Midbrain (tissue), 1 donor: ENCODE measurements around the gene FAAH2.
"Not testable (repeated sequence)": the region's sequence is repeated elsewhere in the genome, so short reads cannot be mapped to it uniquely, and the experiment has no call there.

Experiments used
- DNase-seq: peaks from one replicate; lab custom pipeline; 2025; lab: John Stamatoyannopoulos, UW

The FAAH2 gene

DNA sequence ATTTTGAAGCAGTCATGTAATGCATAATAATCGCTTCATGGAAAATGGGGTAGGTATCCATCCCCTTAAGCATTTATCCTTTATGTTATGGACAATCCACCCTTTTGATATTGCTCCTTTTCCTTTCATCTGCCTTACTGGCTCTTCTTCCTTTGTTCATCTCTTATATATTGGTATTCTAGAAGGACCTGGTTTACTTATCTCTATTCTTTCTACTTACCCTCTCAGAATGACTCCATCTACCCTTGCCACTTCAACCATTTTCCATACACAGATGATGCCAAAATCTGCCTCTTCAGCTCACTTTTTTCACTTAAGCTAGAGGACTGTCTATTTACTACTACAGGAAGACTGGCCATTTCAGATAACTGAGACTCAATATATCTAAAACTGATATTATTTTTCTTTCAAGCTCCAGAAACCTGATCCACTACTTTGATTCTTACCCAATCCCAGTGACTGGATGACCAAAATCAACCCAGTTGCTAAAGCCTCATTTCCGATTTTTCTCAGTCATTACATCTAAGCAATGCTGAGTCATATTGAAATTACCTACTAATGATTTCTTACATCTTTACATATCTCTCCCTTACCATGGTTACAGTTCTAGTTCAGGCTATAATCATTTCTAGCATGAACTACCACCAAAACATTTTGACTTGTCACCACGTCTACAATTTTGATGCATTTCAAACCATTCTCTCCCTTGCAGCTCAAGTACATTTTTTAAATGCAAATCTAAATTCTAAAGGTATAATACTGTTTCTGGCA lies 93.7 kb downstream of the FAAH2 start:
- DNase-seq: no peak

DNA sequence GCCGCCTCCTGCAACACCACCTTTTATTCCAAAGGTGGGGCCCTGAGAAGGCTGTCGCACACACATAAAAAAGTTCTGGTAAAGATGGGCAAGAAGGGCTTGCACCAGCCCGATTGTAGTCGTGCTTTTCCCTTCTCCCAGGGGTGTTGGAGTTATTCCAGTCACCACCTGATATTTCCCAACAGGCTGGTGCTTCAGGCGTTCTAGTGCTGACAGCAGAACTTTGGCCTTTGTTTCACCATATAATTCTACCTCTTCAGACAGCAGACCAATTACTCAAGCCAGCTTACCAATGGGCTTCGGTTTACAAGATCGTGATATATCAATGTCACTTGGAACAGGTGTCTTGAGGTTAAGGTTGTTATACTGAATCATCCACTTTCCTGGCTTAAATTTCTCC lies 107.7 kb downstream of the FAAH2 start:
- not testable (repeated sequence) for DNase-seq

DNA sequence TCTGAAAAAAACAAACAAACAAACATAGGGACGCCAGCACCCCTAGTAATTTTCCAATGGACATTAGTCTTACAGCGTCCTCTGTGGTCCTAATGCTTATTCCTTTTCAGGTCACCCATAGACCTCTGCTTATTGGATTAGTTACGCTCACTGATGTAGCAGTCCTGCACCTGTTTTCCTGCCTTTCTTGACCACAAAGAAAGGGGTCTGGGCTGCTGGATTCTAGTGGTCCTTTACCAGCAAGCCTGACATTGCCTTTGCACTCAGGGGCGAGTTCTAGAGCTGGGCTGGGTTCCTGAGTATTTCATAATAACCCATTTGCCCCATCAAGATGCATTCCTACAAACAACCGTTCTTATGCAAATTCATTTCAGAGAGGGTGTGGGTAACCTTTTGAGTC lies 116.7 kb downstream of the FAAH2 start:
- DNase-seq: not testable (repeated sequence)

DNA sequence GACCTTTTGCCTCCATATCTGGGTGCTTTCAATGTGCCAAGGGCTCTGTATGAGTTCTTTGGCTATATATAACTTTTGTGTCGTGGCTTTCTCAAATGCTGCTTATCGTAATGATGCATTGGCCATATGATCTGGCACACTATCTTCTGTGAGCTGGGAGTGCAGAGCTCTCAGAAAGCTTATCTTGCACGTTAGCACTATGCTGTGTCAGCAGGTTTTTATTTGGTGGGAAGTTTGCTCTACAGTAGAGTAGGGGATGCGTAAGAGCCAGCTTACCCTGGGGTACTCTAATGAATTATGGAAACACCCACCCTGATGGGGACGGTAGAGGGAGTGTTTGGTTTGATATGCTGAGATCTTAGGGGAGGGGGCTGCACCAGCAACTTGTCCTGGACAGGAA lies 119.6 kb downstream of the FAAH2 start:
- no peak for DNase-seq

- no peak for DNase-seq
Measured at GRCh38 chrX:57417827-57418226, 131.3 kb downstream of the FAAH2 start.

DNA sequence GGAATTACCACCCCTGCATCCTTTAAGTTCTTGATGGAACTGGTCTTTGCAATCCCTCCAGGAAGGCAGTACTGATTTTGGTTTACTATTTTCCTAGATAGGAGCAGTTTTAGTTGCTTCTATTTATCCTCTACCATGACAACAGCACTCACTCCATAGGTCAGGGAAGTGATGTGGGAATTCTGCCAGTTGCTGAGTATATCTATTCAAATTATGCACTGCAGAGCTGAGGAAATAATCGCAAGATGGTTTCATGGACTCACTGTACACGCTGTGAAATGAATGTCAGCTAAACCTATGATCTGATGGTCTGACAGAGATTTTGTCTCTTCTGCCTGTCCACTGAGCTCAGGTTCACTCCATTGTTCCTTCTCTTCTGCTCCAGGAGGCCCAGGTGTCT lies 135.8 kb downstream of the FAAH2 start:
- no peak for DNase-seq

GRCh38 chrX:57422790-57423189 lies 136.3 kb downstream of the FAAH2 start:
- no peak for DNase-seq

DNA sequence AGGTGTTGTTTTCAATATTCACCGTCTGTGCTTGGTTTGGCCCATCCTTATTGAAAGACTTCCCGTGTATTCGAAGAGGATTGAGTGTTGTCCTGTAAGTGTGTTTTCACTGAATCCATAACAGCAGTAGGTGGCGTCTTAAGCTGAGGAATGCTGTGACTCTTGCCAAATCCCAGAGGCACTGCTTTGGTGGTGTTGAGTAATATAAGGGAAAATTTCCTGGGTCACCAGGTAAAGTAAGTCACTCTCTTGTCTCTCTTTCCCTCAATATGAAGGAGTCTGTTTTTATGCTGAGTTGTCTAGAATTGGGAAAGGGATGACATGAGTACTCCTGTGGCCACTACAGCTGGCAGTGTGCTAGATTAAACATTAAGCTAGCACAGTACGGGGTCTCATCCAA lies 158.6 kb downstream of the FAAH2 start:
- DNase-seq: no peak

DNA sequence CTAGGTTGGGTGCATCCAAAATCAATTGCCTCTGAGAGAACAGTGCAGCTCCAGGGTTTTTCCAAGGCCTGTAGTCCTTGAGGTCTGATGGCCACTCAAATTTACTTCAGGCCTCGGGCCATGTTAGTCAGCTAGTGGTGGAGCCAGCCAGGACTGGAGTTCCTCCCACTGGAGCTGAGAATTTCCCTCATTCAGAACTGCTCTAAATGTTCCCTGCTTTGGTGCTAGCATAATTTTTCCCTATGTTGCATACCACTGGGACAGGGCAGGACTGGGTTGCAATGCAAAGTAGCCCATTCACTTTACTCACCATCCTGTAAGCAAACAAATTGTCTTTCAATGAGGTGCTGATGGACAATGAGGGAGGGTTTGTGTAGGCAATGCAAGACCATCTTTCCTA lies 159.3 kb downstream of the FAAH2 start:
- DNase-seq: no peak

DNA sequence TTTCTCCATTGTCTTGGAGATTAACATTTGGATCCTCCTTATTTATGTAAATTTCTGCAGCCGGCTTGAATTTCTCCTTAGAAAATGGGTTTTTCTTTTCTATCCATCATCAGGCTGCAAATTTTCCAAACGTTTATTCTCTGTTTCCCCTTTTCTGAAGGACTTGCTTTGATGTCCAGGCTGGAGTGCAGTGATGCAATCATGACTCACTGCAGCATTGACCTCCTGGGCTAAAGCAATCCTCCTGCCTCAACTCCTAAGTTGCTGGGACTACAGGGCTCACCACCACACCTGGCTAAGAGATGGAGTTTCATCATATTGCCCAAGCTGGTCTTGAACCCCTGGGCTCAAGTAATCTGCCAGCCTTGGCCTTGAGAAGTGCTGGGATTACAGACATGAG lies 161.3 kb downstream of the FAAH2 start:
- no peak for DNase-seq

DNA sequence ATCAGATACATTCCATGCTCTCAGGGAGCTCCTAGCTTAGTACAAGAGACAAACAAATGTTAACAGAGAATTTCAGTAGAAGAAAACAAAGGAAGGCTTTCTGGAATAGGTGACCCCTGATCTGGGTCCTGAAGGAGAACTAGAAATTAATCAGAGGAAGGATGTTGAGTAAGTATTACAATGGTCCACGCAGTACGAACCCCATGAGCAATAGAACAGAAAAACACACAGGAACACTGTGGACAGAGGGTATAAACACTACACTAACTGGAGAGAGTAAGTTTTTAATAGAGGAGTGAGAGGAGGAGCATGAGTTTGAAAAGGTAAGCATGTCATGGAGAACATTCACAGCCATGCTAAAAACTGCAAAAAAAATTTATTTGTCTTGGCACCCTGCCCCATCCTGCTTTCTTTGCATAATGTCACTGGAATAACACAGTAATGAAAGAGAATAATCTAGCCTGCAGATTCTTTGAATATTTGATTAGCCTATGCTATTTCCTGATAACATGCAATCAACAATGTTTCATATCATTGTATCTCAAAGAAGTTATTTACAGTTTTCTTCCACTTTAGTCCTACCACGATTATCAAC lies 165.0 kb downstream of the FAAH2 start:
- DNase-seq: no peak

- peak; percentile 10 for DNase-seq
Measured at GRCh38 chrX:57453901-57454300, 167.4 kb downstream of the FAAH2 start.

DNA sequence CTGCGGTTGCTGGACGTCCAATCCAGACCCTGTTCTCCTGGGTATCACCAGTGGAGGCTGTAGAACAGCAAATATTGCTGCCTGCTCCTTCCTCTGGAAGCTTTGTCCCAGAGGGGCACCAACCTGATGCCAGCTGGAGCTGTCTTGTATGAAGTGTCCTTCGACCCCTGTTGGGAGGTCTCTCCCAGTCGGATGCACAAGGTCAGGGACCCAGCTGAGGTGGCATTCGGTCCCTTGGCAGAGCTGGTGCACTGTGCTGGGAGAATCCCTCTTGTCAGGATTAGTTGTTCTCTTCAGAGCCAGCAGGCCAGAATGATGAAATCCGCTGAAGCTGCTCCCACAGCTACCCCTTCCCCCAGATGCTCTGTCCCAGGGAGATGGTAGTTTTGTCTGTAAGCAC lies 195.0 kb downstream of the FAAH2 start:
- DNase-seq: no peak

GRCh38 chrX:57516491-57516890 lies 230.0 kb downstream of the FAAH2 start:
- DNase-seq: no peak

- no peak for DNase-seq
Measured at GRCh38 chrX:57519578-57520118, 233.1 kb downstream of the FAAH2 start.

- DNase-seq: no peak
Measured at GRCh38 chrX:57528670-57529255, 242.3 kb downstream of the FAAH2 start.
